Muscle of leg (tissue), 11 donors: ENCODE results near the gene CXCR5. TPM values are rescaled to one million over a fixed set of nuclear protein-coding genes. Genes with fewer than 3 reads are reported as not detected.
A peak's percentile ranks its signal among the peaks of the same experiment; 100 is the strongest.

ENCODE experiments used
- DNase-seq: peaks from one replicate; pipeline ENCODE4 v3.0.0; 2013
- H3K27ac ChIP-seq: one replicate; pipeline ENCODE4 v1.5.1; 2013; ENCODE audit warnings: mild to moderate bottlenecking, low read length, control low read depth
- H3K27me3 ChIP-seq: one replicate; pipeline ENCODE4 v1.6.1; 2013; ENCODE audit warnings: low read length; ENCODE audit not compliant: control insufficient read depth, insufficient read depth
- H3K36me3 ChIP-seq: one replicate; pipeline ENCODE4 v1.6.1; 2013; ENCODE audit warnings: low read length; ENCODE audit not compliant: control insufficient read depth, insufficient read depth
- H3K4me1 ChIP-seq: one replicate; pipeline ENCODE4 v1.6.1; 2013; ENCODE audit warnings: low read length; ENCODE audit not compliant: control insufficient read depth, insufficient read depth
- H3K4me3 ChIP-seq: one replicate; pipeline ENCODE4 v1.5.1; 2013; ENCODE audit warnings: low read length, control low read depth
- H3K9me3 ChIP-seq: replicated peaks from 2 replicates; pipeline ENCODE4 v1.6.1; 2013; ENCODE audit warnings: low read depth, low read length; ENCODE audit not compliant: control insufficient read depth
- WGBS: methylation state at CpG from one replicate; pipeline ENCODE4 v1.1.5; 2013; ENCODE audit warnings: missing lambda C conversion rate; ENCODE audit not compliant: insufficient coverage; 5-methylcytosine and 5-hydroxymethylcytosine counted together
- polyA plus RNA-seq, 8 donors: library from polyadenylated mRNA; unstranded; fragments of 120-200 nt; gene quantifications; one replicate each; pipeline versions ENCODE4 v1.2.1 to v1.2.3, GENCODE V29; 2013; ENCODE audit warnings: inconsistent platforms in 1 of 8, low replicate concordance in 1 of 8; ENCODE audit not compliant: insufficient read length in 8 of 8, insufficient read depth in 1 of 8
- total RNA-seq: library from RNA; stranded (reverse); fragments of 120-200 nt; gene quantifications from one replicate; pipeline ENCODE4 v1.2.4, GENCODE V29; 2013

The CXCR5 gene
- total and polyA plus RNA-seq, 9 donors, result under 0.01 to 0.14 (median 0.07) TPM; not detected in 6

GRCh38 chr11:118911880-118912741 is 28.4 kb downstream of the CXCR5 start:
- Histone ChIP-seq H3K27me3 (no peaks in the 10 kb centered on the region), H3K36me3 (peaks cover 34% of the 10 kb centered on the region), H3K9me3 (no peaks in the 10 kb centered on the region), H3K27ac (peak overlapping the region; percentile 88), H3K4me3 (no peak overlapping the region), H3K4me1 (peaks cover 97% of the 10 kb centered on the region)
- 25% methylated on average over 11 of the region's 23 CpGs for WGBS
- peak; percentile 79 for DNase-seq

GRCh38 chr11:118912742-118913410 is 29.2 kb downstream of the CXCR5 start:
- H3K4me3 ChIP-seq, result no peak overlapping the region
- no peaks in the 10 kb centered on the region for H3K9me3 ChIP-seq
- H3K27ac ChIP-seq, result peak overlapping the region; percentile 88
- 45% methylated on average over 6 of the region's 12 CpGs for WGBS
- no peaks in the 10 kb centered on the region for H3K27me3 ChIP-seq
- no peak for DNase-seq
- H3K4me1 ChIP-seq, result peaks cover 97% of the 10 kb centered on the region
- peaks cover 30% of the 10 kb centered on the region for H3K36me3 ChIP-seq

GRCh38 chr11:118913411-118914125 is 29.9 kb downstream of the CXCR5 start:
- H3K9me3 ChIP-seq, result no peaks in the 10 kb centered on the region
- no peak for DNase-seq
- H3K36me3 ChIP-seq, result peaks cover 24% of the 10 kb centered on the region
- no peaks in the 10 kb centered on the region for H3K27me3 ChIP-seq
- WGBS, result 20% methylated on average over 1 of the region's 9 CpGs
- H3K4me1 ChIP-seq, result peaks cover 97% of the 10 kb centered on the region
- no peak overlapping the region for H3K4me3 ChIP-seq
- H3K27ac ChIP-seq, result peak overlapping the region; percentile 89

GRCh38 chr11:118914178-118914918 is 30.7 kb downstream of the CXCR5 start:
- Histone ChIP-seq H3K9me3 (no peaks in the 10 kb centered on the region), H3K27ac (peak overlapping the region; percentile 89), H3K27me3 (no peaks in the 10 kb centered on the region), H3K4me3 (no peak overlapping the region), H3K4me1 (peaks cover 97% of the 10 kb centered on the region), H3K36me3 (peaks cover 22% of the 10 kb centered on the region)
- DNase-seq, result peak; percentile 53
- 47% methylated on average over 13 of the region's 15 CpGs for WGBS

- H3K9me3 ChIP-seq, result no peaks in the 10 kb centered on the region
Observed at GRCh38 chr11:118914987-118915386, 31.3 kb downstream of the CXCR5 start.

GRCh38 chr11:118915396-118915795 is 31.7 kb downstream of the CXCR5 start:
- Histone ChIP-seq H3K27me3 (no peaks in the 10 kb centered on the region), H3K36me3 (peaks cover 22% of the 10 kb centered on the region), H3K4me3 (no peak overlapping the region), H3K4me1 (peaks cover 98% of the 10 kb centered on the region), H3K27ac (peak overlapping the region; percentile 89), H3K9me3 (no peaks in the 10 kb centered on the region)
- no CpG with 5 or more reads among the region's 2 CpGs for WGBS
- no peak for DNase-seq

More at GRCh38 chr11:118914987-118915386, 31.3 kb downstream of the CXCR5 start:
- Histone ChIP-seq H3K27ac (peak overlapping the region; percentile 89), H3K4me3 (no peak overlapping the region), H3K36me3 (peaks cover 22% of the 10 kb centered on the region), H3K4me1 (peaks cover 97% of the 10 kb centered on the region), H3K27me3 (no peaks in the 10 kb centered on the region)
- DNase-seq, result no peak
- 93% methylated on average over 2 of the region's 4 CpGs for WGBS

GRCh38 chr11:118915941-118916841 is 32.5 kb downstream of the CXCR5 start:
- H3K9me3 ChIP-seq, result no peaks in the 10 kb centered on the region
- peaks cover 22% of the 10 kb centered on the region for H3K36me3 ChIP-seq
- peaks cover 99% of the 10 kb centered on the region for H3K4me1 ChIP-seq
- H3K27ac ChIP-seq, result peak overlapping the region; percentile 89
- WGBS, result 30% methylated on average over 7 of the region's 10 CpGs
- peak; percentile 68 for DNase-seq
- no peak overlapping the region for H3K4me3 ChIP-seq
- H3K27me3 ChIP-seq, result no peaks in the 10 kb centered on the region

GRCh38 chr11:118916842-118917388 is 33.2 kb downstream of the CXCR5 start:
- no peak overlapping the region for H3K4me3 ChIP-seq
- H3K36me3 ChIP-seq, result peaks cover 22% of the 10 kb centered on the region
- DNase-seq, result peak; percentile 52

More at GRCh38 chr11:118916842-118917388, 33.2 kb downstream of the CXCR5 start:
- Histone ChIP-seq H3K4me1 (peaks cover 99% of the 10 kb centered on the region), H3K27me3 (no peaks in the 10 kb centered on the region), H3K9me3 (no peaks in the 10 kb centered on the region), H3K27ac (peak overlapping the region; percentile 89)
- WGBS, result 7% methylated on average over 3 of the region's 8 CpGs
